HUES64 (cell line): ENCODE measurements around the gene CDH11.

Source experiments
- H3K27ac ChIP-seq: 2 replicates; pipeline ENCODE4 v1.7.0; 2013; ENCODE audit warnings: low read depth, low read length, inconsistent platforms
- H3K27me3 ChIP-seq: 2 replicates; pipeline ENCODE4 v1.6.1; 2013; ENCODE audit warnings: mild to moderate bottlenecking, low read length; ENCODE audit not compliant: insufficient read depth
- H3K36me3 ChIP-seq: 2 replicates; pipeline ENCODE4 v1.6.1; 2013; ENCODE audit warnings: mild to moderate bottlenecking, low read length; ENCODE audit not compliant: insufficient read depth
- H3K4me1 ChIP-seq: 2 replicates; pipeline ENCODE4 v1.6.1; 2013; ENCODE audit warnings: mild to moderate bottlenecking, low read length, moderate library complexity; ENCODE audit not compliant: insufficient read depth
- H3K4me3 ChIP-seq: 2 replicates; pipeline ENCODE4 v1.5.1; 2013; ENCODE audit warnings: mild to moderate bottlenecking, low read length, moderate library complexity
- H3K9ac ChIP-seq: 2 replicates; pipeline ENCODE4 v1.6.1; 2013; ENCODE audit warnings: mild to moderate bottlenecking, low read depth, low read length
- H3K9me3 ChIP-seq: 2 replicates; pipeline ENCODE4 v1.6.1; 2013; ENCODE audit warnings: low read depth, low read length; ENCODE audit not compliant: insufficient read depth
- WGBS: fragments of 150-250, 120-280 bp; methylation state at CpG from one replicate; pipeline ENCODE4 v1.1.7; 2013; ENCODE audit warnings: missing lambda C conversion rate; 5-methylcytosine and 5-hydroxymethylcytosine counted together

Gene CDH11

DNA sequence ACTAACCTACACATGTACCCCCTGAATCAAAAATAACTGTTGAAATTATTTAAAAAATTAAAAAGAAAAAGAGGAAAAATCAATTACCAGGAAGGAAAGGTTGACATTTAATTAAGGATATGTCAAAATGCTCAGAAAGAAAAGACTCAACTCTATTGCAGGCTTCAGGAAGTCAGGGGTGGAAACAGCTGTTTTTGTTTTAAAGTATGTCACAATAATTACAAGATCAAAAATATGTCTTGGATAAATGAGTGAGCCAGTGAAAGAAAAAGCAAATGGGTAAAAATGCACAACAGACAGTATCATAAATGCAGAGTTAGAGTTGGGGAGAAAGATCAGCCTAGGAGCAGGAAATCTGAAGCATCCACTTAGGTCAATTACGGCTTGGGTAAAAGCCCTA is 146.0 kb downstream of the CDH11 start:
- Histone ChIP-seq H3K9ac (no peak overlapping the region), H3K27ac (no peak overlapping the region), H3K9me3 (no peaks in the 10 kb centered on the region), H3K36me3 (peaks cover 12% of the 10 kb centered on the region; the same call in 1 of the 2 replicates), H3K4me3 (no peak overlapping the region), H3K27me3 (no peaks in the 10 kb centered on the region), H3K4me1 (no peaks in the 10 kb centered on the region)
- 95% methylated on average over 1 of the region's 1 CpG for WGBS

DNA sequence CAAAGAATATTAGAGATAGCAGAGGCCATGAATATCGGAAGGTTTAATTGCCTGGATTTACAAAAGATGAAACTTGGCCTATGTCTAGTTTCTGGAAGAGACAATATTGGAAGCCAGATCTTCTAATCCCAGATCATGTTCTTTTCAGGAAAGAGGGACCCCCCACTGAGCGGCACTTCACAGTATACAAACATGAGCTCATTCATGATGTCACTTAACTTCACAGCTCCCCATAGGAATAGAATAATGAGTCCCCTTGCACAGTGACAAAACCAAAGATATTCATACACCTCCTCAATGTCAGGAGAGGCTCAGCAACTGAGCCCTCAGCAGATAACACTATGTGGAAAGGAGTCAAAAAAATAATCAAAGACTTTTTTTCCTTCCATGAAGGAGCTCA is 147.5 kb downstream of the CDH11 start:
- no peaks in the 10 kb centered on the region for H3K4me1 ChIP-seq
- H3K9me3 ChIP-seq: no peaks in the 10 kb centered on the region
- WGBS: 98% methylated on average over 2 of the region's 2 CpGs
- no peak overlapping the region for H3K27ac ChIP-seq
- H3K9ac ChIP-seq: no peak overlapping the region
- H3K4me3 ChIP-seq: no peak overlapping the region
- no peaks in the 10 kb centered on the region for H3K27me3 ChIP-seq
- H3K36me3 ChIP-seq: peaks cover 12% of the 10 kb centered on the region; the same call in 1 of the 2 replicates

DNA sequence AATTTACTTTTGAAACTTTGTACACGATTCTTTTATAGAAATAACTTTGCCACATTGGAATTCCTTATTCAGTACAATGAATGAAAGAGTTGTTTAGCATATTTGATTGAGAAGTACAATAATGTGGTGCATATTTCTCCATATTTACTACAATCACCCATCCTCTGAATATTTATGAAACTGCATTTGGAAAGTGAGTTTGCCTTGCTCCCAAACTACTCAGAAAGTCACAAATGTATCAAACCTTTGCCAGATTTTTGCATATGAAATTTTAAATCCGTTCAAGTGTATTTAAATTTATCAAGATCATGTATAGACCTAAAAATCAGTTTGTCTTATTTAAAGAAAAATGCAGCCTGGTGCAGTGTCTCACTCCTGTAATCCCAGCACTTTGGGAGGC is 148.7 kb downstream of the CDH11 start:
- H3K36me3 ChIP-seq: peaks cover 12% of the 10 kb centered on the region; the same call in 1 of the 2 replicates
- H3K9ac ChIP-seq: no peak overlapping the region
- H3K4me1 ChIP-seq: no peaks in the 10 kb centered on the region
- H3K9me3 ChIP-seq: no peaks in the 10 kb centered on the region
- no peak overlapping the region for H3K4me3 ChIP-seq
- no peak overlapping the region for H3K27ac ChIP-seq
- no CpG with 5 or more reads among the region's 2 CpGs for WGBS
- H3K27me3 ChIP-seq: no peaks in the 10 kb centered on the region

DNA sequence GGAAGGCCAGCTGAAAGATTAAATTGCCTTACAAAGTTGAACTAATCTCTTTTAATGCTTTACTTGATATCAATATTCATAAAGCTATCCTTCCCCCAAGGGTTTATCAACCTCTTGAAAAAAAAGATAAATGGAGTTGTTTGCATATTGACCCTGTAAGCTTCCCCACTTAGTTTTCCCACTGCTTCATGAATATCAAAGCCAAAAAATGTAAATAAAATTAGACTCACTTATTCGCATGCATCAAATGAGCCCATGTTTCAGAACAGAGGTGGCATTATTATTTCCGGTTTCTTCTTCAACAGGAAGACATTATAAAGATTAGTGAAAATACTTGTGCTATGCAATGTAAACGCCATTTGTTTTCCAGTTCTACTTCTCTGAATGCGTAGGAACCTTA is 150.7 kb downstream of the CDH11 start:
- no peaks in the 10 kb centered on the region for H3K4me1 ChIP-seq
- H3K4me3 ChIP-seq: no peak overlapping the region
- H3K9me3 ChIP-seq: no peaks in the 10 kb centered on the region
- no peak overlapping the region for H3K9ac ChIP-seq
- H3K27me3 ChIP-seq: no peaks in the 10 kb centered on the region
- 98% methylated on average over 4 of the region's 4 CpGs for WGBS
- peaks cover 12% of the 10 kb centered on the region; the same call in 1 of the 2 replicates for H3K36me3 ChIP-seq
- H3K27ac ChIP-seq: no peak overlapping the region

DNA sequence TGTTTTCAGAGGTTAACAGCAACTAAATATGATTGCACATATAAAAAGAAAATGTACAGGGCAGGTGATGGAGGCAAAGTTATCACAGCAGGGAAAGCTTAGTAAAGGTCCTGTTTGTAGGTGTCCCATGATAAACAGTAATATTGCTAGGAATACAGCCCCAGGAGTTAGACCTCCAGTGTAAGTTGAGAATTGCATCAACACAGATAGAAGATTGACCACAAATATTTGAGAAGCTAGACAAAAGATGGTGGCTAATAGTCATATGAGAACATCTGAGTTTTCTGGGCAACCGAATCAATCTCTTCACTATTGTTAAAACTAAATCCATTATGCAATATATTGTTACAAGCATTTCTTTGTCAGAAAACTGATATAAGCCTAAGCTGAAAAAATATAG is 152.6 kb downstream of the CDH11 start:
- no peaks in the 10 kb centered on the region for H3K9me3 ChIP-seq
- peaks cover 12% of the 10 kb centered on the region; the same call in 1 of the 2 replicates for H3K36me3 ChIP-seq
- H3K4me3 ChIP-seq: no peak overlapping the region
- WGBS: no CpG with 5 or more reads among the region's 1 CpG
- H3K27me3 ChIP-seq: no peaks in the 10 kb centered on the region
- no peaks in the 10 kb centered on the region for H3K4me1 ChIP-seq
- no peak overlapping the region for H3K27ac ChIP-seq
- H3K9ac ChIP-seq: no peak overlapping the region

DNA sequence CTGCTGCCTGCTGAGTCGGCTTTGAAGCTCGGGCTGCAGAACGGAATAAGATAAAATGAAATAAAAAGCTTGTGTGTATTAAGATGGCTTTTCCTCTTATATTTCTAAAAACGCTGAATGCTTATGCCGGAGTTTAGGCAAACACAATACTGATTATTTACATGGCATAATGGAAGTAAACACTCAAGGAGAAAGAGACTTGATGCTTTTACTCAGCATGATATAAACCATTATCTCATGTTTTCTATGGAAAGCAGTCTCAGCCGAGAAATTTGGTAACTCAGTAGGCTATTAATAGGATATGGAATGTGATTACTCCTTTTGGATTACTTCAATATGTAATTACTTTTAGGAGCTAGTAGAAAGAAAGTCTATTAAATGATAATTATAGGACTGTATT is 153.3 kb downstream of the CDH11 start:
- H3K9ac ChIP-seq: no peak overlapping the region
- H3K27me3 ChIP-seq: no peaks in the 10 kb centered on the region
- H3K27ac ChIP-seq: no peak overlapping the region
- peaks cover 12% of the 10 kb centered on the region; the same call in 1 of the 2 replicates for H3K36me3 ChIP-seq
- WGBS: 94% methylated on average over 4 of the region's 6 CpGs
- no peak overlapping the region for H3K4me3 ChIP-seq
- no peaks in the 10 kb centered on the region for H3K9me3 ChIP-seq
- no peaks in the 10 kb centered on the region for H3K4me1 ChIP-seq

DNA sequence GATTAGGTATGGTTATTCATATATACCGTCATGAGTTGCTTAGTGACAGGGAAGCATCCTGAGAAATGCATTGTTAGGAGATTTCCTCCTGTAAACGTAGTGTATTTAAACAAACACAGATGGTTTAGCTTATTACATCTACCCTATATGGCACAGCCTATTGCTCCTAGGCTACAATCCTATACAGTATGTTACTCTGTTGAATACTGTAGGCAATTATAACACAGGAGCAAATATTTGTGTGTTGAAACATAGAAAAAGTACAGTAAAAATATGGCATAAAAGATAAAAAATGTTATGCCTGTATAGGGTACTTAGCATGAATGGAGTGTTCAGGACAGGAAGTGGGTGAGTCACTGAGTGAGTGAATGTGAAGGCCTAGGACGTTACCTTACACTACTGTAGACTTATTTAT is 157.7 kb downstream of the CDH11 start:
- Histone ChIP-seq H3K36me3 (no peaks in the 10 kb centered on the region), H3K4me3 (no peak overlapping the region), H3K27ac (no peak overlapping the region), H3K4me1 (no peaks in the 10 kb centered on the region), H3K27me3 (no peaks in the 10 kb centered on the region), H3K9me3 (no peaks in the 10 kb centered on the region), H3K9ac (no peak overlapping the region)
- 100% methylated on average over 2 of the region's 3 CpGs for WGBS

DNA sequence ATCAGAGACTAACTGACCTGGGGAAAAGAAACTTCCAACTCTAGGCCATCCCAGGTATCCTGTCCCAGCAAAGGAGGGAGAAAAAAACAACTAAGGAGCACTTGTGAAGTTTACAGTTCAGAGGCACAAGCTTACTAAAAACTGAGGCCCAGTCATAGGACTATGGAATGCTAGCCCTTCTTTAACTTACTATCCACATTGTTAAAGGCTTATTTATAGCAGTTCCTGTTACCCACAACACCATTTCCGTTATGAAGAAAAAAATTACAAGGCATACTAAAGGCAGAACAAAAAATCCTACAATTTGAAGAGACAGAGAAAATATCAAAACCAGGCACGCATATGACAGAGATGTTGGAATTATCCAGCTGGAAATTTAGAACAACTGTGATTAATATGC is 159.1 kb downstream of the CDH11 start:
- Histone ChIP-seq H3K9ac (no peak overlapping the region), H3K4me3 (no peak overlapping the region), H3K4me1 (no peaks in the 10 kb centered on the region), H3K36me3 (no peaks in the 10 kb centered on the region), H3K9me3 (no peaks in the 10 kb centered on the region), H3K27me3 (no peaks in the 10 kb centered on the region), H3K27ac (no peak overlapping the region)
- WGBS: 95% methylated on average over 2 of the region's 2 CpGs

DNA sequence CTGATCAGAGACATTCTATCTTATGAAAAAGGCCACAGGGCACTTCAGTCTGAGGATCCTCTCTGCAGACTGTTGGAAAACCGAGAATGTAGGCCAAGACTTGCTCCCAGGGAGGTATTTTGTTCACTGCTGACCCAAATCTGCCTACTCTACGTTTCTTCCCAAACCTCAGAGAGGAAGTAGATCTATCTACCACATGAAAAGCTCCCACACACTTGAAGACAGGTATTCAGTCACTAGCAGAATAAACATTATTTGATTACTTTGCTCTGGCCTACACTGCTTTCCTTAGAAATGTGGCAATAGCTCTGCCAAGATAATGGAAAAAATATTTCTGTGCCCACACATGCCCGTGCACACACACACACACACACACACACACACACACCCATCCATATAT is 164.6 kb downstream of the CDH11 start:
- H3K27me3 ChIP-seq: no peaks in the 10 kb centered on the region
- no peak overlapping the region for H3K9ac ChIP-seq
- no peaks in the 10 kb centered on the region for H3K36me3 ChIP-seq
- H3K27ac ChIP-seq: no peak overlapping the region
- H3K4me3 ChIP-seq: no peak overlapping the region
- H3K9me3 ChIP-seq: no peaks in the 10 kb centered on the region
- H3K4me1 ChIP-seq: no peaks in the 10 kb centered on the region
- WGBS: 88% methylated on average over 2 of the region's 3 CpGs

DNA sequence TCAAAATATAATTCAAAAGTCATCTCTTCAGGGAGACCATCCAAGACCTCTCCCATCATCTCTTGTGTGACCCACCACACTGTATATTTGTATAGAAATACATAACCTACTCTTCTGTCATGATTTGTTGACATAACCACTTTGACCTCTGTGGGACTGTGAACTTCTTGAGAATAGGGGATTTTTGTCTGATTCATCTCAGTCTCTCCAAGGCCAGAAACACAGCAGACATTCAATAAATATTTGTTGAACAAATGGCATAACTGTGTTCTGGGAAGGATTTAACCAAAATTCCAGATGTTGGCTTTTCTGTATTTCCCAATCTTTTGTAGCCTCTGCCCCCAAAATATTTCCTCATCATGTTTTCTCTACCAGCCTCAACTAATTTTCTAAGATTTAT is 169.7 kb downstream of the CDH11 start:
- Histone ChIP-seq H3K36me3 (peaks cover 2% of the 10 kb centered on the region; the same call in 1 of the 2 replicates), H3K4me1 (no peaks in the 10 kb centered on the region), H3K9ac (no peak overlapping the region), H3K27me3 (no peaks in the 10 kb centered on the region), H3K27ac (no peak overlapping the region), H3K9me3 (no peaks in the 10 kb centered on the region), H3K4me3 (no peak overlapping the region)

DNA sequence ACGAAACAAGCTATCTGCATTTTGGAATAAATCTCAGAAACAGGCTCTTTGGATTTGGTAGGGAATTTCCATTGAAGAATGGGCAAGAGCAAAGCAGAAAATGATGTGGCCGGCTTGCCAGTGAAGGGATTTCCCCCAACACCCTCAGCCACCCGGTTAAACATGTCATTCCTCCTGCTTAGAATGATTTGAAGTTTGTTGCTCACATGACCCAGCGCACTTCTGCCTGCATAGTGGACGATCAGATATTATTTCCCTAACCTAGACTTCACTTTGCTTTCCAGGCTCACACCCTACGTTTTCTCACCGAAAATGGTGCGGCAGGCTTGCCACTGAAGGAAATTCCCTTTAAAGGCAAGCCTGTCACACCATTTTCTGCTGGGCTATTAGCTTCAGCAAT is 170.7 kb downstream of the CDH11 start:
- no peaks in the 10 kb centered on the region for H3K27me3 ChIP-seq
- no peak overlapping the region for H3K9ac ChIP-seq
- peaks cover 2% of the 10 kb centered on the region; the same call in 1 of the 2 replicates for H3K36me3 ChIP-seq
- H3K9me3 ChIP-seq: no peaks in the 10 kb centered on the region
- no peaks in the 10 kb centered on the region for H3K4me1 ChIP-seq
- WGBS: 96% methylated on average over 8 of the region's 8 CpGs
- H3K4me3 ChIP-seq: no peak overlapping the region
- no peak overlapping the region for H3K27ac ChIP-seq

DNA sequence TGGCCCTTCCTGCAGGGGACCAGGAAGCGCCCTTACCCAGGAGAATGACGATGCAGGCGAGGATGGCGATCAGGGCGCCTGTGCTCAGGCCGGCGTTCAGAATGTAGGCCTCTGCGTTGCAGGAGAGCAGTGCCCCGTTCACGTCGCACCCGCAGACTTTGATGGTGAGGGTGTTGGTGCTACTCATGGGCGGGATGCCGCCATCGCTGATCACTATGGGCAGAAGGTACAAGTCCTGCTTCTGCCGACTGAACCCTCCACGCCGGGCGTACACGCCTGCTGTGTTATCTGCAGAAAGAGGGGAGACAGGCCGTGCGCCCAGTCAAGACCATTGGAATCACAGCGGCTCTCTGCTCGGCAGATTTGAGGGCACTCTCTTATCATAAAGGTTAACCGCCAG is 171.1 kb downstream of the CDH11 start:
- no peaks in the 10 kb centered on the region for H3K4me1 ChIP-seq
- H3K27ac ChIP-seq: no peak overlapping the region
- peaks cover 2% of the 10 kb centered on the region; the same call in 1 of the 2 replicates for H3K36me3 ChIP-seq
- H3K27me3 ChIP-seq: no peaks in the 10 kb centered on the region
- WGBS: 96% methylated on average over 25 of the region's 25 CpGs
- no peak overlapping the region for H3K4me3 ChIP-seq
- no peak overlapping the region for H3K9ac ChIP-seq
- H3K9me3 ChIP-seq: no peaks in the 10 kb centered on the region
